T-helper 1 cell treated with Interleukin-12 subunit alpha and Interleukin-12 subunit beta and Interleukin-4 antibody, amounts not matched to agents 30 μg/mL and 1 μg/mL, for 36 hours (primary cell): Measurements from ENCODE around the gene ZBTB4.

Experiments used
- H3K27ac Mint-ChIP-seq: one replicate; pipeline ENCODE4 v1.8.0; 2021; ENCODE audit warnings: mild to moderate bottlenecking, mixed read lengths
- H3K27me3 Mint-ChIP-seq: one replicate; pipeline ENCODE4 v1.8.0; 2021; ENCODE audit warnings: low read depth, mixed read lengths
- H3K36me3 Mint-ChIP-seq: one replicate; pipeline ENCODE4 v1.8.0; 2021; ENCODE audit warnings: low read depth, mixed read lengths
- H3K4me1 Mint-ChIP-seq: one replicate; pipeline ENCODE4 v1.8.0; 2021; ENCODE audit warnings: low read depth, mixed read lengths
- H3K4me3 Mint-ChIP-seq: one replicate; pipeline ENCODE4 v1.8.0; 2021; ENCODE audit warnings: mild to moderate bottlenecking, moderate library complexity, mixed read lengths
- H3K9me3 Mint-ChIP-seq: one replicate; pipeline ENCODE4 v1.8.0; 2021; ENCODE audit warnings: mixed read lengths

Gene ZBTB4, protein sequence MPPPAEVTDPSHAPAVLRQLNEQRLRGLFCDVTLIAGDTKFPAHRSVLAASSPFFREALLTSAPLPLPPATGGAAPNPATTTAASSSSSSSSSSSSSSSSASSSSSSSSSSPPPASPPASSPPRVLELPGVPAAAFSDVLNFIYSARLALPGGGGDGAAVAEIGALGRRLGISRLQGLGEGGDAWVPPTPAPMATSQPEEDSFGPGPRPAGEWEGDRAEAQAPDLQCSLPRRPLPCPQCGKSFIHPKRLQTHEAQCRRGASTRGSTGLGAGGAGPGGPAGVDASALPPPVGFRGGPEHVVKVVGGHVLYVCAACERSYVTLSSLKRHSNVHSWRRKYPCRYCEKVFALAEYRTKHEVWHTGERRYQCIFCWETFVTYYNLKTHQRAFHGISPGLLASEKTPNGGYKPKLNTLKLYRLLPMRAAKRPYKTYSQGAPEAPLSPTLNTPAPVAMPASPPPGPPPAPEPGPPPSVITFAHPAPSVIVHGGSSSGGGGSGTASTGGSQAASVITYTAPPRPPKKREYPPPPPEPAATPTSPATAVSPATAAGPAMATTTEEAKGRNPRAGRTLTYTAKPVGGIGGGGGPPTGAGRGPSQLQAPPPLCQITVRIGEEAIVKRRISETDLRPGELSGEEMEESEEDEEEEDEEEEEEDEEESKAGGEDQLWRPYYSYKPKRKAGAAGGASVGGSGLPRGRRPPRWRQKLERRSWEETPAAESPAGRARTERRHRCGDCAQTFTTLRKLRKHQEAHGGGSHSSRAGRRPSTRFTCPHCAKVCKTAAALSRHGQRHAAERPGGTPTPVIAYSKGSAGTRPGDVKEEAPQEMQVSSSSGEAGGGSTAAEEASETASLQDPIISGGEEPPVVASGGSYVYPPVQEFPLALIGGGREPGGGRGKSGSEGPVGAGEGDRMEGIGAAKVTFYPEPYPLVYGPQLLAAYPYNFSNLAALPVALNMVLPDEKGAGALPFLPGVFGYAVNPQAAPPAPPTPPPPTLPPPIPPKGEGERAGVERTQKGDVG

DNA sequence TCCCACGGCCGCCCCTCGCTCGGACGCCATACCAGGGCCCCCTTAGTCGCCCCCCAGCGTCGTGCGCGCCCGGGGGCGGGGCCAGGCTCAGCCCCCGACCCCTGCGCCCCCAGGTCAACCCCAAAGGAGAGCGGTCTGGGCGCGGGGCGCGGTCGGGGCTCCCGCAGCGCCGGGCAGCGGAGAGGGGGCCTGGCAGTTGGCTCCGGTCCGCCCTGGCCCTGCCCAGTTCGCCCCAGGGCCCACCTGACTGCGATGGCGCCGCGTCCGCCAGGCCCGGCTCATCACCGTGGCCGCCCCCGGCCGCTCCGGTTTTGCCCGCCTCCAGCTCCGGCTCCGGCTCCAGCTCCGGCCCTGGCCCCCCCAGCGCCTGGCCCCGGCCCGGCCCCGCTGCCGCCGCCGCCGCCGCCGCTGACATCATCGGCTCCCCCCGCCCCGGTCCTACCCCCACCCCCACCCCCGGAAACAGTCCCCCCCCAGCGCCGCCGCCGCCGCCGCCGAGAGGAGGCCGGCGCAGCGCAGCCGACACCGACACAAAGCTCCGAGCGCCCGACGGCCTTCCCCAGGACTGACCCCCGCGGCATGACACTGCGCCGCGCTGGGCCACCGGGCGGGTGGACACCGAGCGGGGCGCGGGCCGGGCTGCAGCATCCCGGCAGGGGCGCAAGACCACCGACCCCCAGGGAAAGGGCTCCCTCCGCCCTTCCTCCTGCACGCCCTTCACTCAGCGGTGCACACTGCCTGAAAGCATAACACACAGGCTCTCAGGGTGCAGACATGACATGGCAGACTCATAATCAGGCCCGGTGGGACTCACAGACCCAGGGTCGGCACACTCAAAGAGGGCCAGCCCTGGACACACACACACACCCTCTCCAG, at the start of gene ZBTB4:
ZBTB4 (minus strand) TSS at position 419 of the 876 bp plus-strand sequence. CDS start 12,830 bp downstream, outside the sequence.
- Mint-ChIP-seq H3K27me3 (no peaks in the 10 kb centered on the region), H3K27ac (peak within 1 kb of the TSS; percentile 90), H3K36me3 (no peaks in the 10 kb centered on the region), H3K4me1 (peaks cover 43% of the 10 kb centered on the region), H3K9me3 (no peaks in the 10 kb centered on the region), H3K4me3 (peak within 1 kb of the TSS; percentile 88)

DNA sequence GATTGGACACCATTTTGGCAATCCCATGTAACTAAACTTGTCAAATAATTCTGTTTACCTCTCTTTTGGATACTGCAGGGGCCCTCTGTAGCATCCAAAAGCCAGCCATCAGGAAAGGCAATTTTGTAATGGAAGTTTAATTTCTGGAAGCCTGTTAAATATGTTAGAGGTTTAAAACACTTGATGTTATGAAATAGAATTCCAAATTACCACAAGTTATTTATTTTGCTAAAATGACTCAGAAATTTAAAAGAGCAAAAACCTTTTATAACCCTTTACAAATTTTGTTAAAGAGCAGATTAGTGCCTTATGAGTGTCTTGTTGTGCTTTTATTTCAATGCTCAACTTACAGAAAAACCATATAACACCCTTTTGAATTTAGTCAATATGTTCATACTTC, 49.4 kb upstream of the ZBTB4 start:
- Mint-ChIP-seq H3K36me3 (peaks cover 4% of the 10 kb centered on the region), H3K4me3 (no peak overlapping the region), H3K4me1 (no peaks in the 10 kb centered on the region), H3K9me3 (peaks cover 12% of the 10 kb centered on the region), H3K27me3 (no peaks in the 10 kb centered on the region), H3K27ac (no peak overlapping the region)

DNA sequence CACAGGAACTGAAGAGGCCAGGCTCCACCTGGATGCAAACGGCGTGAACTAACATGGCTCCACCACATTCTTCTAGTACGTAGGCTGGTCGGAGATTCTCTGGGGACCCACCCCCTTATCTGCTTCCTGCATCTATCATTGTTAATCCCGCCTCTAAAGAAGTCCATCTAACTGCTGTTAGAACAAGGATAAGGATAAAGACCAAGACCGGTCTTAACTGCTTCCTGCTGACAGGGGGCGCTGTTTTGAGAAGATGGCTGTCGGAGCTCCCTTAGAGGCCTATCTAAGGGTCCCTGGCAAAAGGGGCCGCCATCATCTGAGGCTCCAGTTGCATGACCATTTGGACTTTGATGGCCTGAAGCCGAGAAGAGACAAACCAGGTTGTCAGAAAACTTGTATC, 43.6 kb upstream of the ZBTB4 start:
- no peaks in the 10 kb centered on the region for H3K27me3 Mint-ChIP-seq

DNA sequence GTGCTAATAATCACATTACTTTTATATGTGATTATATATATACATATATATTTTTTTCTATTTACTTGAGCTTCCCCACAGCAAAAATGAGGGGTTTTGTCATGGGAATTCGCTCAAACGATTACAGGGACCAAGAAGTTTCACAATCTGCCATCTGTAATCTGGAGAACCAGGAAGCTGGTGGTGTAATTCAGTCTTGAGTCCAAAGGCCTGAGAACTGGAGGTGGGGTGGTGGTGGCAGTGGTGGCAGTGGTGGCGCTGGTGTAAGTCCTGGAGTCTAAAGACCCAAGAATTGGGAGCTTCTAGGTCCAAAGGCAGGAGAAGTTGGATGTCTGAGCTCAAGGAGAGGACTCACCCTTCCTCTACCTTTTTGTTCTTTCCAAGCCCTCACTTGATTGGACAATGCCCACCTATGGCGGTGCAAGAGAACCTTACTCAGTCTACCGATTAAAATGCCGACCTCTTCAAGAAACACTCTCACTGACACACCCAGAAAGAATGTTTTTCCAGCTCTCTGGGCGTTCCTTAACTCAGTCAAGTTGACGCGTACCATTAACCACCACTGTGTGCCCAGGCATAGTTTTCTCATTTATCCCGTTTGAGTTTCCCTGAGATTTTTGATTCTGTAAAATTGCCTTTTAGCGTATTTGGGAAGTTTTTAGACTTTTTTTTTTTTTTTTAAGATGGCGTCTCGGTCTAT, 36.6 kb upstream of the ZBTB4 start:
- no peak overlapping the region for H3K4me3 Mint-ChIP-seq
- H3K36me3 Mint-ChIP-seq = peaks cover 25% of the 10 kb centered on the region
- H3K27me3 Mint-ChIP-seq = no peaks in the 10 kb centered on the region
- H3K27ac Mint-ChIP-seq = no peak overlapping the region
- H3K4me1 Mint-ChIP-seq = no peaks in the 10 kb centered on the region
- no peaks in the 10 kb centered on the region for H3K9me3 Mint-ChIP-seq

More for the DNA sequence above, 43.6 kb upstream of the ZBTB4 start:
- H3K36me3 Mint-ChIP-seq = peaks cover 1% of the 10 kb centered on the region
- H3K9me3 Mint-ChIP-seq = no peaks in the 10 kb centered on the region
- no peak overlapping the region for H3K27ac Mint-ChIP-seq
- H3K4me1 Mint-ChIP-seq = peaks cover 4% of the 10 kb centered on the region
- no peak overlapping the region for H3K4me3 Mint-ChIP-seq

DNA sequence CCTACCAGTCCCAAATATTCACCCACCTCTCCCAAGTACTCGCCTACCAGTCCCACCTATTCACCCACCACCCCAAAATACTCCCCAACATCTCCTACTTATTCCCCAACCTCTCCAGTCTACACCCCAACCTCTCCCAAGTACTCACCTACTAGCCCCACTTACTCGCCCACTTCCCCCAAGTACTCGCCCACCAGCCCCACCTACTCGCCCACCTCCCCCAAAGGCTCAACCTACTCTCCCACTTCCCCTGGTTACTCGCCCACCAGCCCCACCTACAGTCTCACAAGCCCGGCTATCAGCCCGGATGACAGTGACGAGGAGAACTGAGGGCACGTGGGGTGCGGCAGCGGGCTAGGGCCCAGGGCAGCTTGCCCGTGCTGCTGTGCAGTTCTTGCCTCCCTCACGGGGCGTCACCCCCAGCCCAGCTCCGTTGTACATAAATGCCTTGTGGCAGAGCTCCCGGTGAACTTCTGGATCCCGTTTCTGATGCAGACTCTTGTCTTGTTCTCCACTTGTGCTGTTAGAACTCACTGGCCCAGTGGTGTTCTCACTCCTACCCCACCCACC, 34.5 kb upstream of the ZBTB4 start:
- Mint-ChIP-seq H3K36me3 (peaks cover 37% of the 10 kb centered on the region), H3K4me3 (no peak overlapping the region), H3K27me3 (no peaks in the 10 kb centered on the region), H3K27ac (no peak overlapping the region), H3K4me1 (no peaks in the 10 kb centered on the region), H3K9me3 (no peaks in the 10 kb centered on the region)

DNA sequence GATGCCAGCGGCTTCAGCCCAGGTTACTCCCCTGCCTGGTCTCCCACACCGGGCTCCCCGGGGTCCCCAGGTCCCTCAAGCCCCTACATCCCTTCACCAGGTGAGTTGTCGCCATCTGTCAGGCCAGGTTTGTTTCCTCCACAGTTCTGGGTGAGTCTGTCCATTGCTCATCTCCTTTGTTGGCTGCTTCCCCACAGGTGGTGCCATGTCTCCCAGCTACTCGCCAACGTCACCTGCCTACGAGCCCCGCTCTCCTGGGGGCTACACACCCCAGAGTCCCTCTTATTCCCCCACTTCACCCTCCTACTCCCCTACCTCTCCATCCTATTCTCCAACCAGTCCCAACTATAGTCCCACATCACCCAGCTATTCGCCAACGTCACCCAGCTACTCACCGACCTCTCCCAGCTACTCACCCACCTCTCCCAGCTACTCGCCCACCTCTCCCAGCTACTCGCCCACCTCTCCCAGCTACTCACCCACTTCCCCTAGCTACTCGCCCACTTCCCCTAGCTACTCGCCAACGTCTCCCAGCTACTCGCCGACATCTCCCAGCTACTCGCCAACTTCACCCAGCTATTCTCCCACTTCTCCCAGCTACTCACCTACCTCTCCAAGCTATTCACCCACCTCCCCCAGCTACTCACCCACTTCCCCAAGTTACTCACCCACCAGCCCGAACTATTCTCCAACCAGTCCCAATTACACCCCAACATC, 33.6 kb upstream of the ZBTB4 start:
- Mint-ChIP-seq H3K36me3 (peaks cover 45% of the 10 kb centered on the region), H3K4me1 (no peaks in the 10 kb centered on the region), H3K4me3 (no peak overlapping the region), H3K27me3 (no peaks in the 10 kb centered on the region), H3K9me3 (no peaks in the 10 kb centered on the region), H3K27ac (peak overlapping the region; percentile 42)

DNA sequence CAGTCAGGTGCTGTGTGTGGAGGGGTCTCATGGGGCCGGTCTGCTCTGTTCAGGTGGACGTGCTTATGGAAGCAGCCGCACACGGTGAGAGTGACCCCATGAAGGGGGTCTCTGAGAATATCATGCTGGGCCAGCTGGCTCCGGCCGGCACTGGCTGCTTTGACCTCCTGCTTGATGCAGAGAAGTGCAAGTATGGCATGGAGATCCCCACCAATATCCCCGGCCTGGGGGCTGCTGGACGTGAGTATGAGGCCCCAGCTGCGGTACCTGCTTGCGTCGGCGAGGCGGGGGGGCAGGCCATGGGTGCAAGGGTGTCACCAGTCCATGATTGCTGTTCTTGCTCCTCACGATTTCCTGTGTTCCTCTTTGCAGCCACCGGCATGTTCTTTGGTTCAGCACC, 32.7 kb upstream of the ZBTB4 start:
- H3K4me1 Mint-ChIP-seq = no peaks in the 10 kb centered on the region
- H3K27ac Mint-ChIP-seq = no peak overlapping the region
- H3K36me3 Mint-ChIP-seq = peaks cover 52% of the 10 kb centered on the region
- H3K4me3 Mint-ChIP-seq = no peak overlapping the region
- no peaks in the 10 kb centered on the region for H3K27me3 Mint-ChIP-seq
- H3K9me3 Mint-ChIP-seq = no peaks in the 10 kb centered on the region

DNA sequence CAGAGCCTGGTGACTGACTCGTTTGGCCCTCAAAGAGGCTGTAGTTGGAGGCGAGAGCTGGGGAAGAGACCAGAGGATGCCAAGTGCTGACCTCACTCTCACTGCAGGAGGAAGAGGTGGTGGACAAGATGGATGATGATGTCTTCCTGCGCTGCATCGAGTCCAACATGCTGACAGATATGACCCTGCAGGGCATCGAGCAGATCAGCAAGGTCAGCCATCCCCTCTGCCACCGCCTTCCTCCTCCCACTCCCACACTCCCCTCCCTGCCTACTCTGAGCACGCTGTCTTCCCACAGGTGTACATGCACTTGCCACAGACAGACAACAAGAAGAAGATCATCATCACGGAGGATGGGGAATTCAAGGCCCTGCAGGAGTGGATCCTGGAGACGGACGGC, 31.7 kb upstream of the ZBTB4 start:
- Mint-ChIP-seq H3K27me3 (no peaks in the 10 kb centered on the region), H3K4me3 (no peak overlapping the region), H3K36me3 (peaks cover 59% of the 10 kb centered on the region), H3K27ac (no peak overlapping the region), H3K9me3 (no peaks in the 10 kb centered on the region), H3K4me1 (no peaks in the 10 kb centered on the region)

DNA sequence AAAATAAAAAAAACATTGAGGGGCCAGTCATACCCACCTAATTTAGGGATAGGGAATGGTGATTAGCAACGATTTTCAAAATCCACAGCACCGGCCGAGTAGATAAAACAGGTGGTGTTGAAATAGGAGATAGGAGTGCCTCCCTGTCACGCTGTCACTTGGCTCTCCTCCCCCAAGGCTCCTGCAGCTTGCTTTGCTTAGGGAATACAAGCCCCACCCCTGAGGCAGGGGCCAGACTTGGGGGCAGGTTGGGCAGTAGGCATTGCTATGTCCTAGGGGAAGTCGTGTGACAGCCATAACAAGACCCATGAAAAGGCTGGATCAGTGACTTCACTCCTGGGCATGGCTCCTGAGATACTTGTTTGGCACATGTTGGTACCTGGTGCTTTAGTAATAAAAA, 30.5 kb upstream of the ZBTB4 start:
- H3K9me3 Mint-ChIP-seq = no peaks in the 10 kb centered on the region
- H3K27me3 Mint-ChIP-seq = no peaks in the 10 kb centered on the region
- peaks cover 65% of the 10 kb centered on the region for H3K36me3 Mint-ChIP-seq
- H3K27ac Mint-ChIP-seq = no peak overlapping the region
- H3K4me1 Mint-ChIP-seq = no peaks in the 10 kb centered on the region
- no peak overlapping the region for H3K4me3 Mint-ChIP-seq

DNA sequence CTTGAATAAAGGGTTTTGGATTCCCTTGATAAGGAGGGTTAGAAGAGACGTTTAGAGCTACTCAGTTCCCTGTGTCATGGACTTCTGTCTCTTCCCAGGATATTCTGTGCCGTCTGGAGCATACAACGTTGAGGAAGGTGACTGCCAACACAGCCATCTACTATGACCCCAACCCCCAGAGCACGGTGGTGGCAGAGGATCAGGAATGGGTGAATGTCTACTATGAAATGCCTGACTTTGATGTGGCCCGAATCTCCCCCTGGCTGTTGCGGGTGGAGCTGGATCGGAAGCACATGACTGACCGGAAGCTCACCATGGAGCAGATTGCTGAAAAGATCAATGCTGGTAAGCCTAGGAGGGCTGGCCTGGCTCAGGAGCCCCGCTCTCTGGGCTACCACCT, 29.4 kb upstream of the ZBTB4 start:
- H3K27me3 Mint-ChIP-seq = no peaks in the 10 kb centered on the region

DNA sequence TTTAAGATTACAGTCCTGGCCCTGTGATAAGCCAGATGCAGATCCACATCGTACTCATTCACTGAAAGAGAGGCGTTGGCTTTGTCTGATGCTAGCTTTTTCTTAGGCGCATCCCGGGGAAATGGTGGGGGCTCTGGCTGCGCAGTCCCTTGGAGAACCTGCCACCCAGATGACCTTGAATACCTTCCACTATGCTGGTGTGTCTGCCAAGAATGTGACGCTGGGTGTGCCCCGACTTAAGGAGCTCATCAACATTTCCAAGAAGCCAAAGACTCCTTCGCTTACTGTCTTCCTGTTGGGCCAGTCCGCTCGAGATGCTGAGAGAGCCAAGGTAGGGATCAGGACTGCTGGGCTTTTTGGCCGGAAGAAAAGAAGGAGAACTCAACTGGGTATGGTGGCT, 28.7 kb upstream of the ZBTB4 start:
- H3K4me3 Mint-ChIP-seq = no peak overlapping the region
- peaks cover 65% of the 10 kb centered on the region for H3K36me3 Mint-ChIP-seq

More for the DNA sequence above, 29.4 kb upstream of the ZBTB4 start:
- H3K27ac Mint-ChIP-seq = no peak overlapping the region
- H3K36me3 Mint-ChIP-seq = peaks cover 65% of the 10 kb centered on the region
- no peak overlapping the region for H3K4me3 Mint-ChIP-seq
- no peaks in the 10 kb centered on the region for H3K4me1 Mint-ChIP-seq
- no peaks in the 10 kb centered on the region for H3K9me3 Mint-ChIP-seq

DNA sequence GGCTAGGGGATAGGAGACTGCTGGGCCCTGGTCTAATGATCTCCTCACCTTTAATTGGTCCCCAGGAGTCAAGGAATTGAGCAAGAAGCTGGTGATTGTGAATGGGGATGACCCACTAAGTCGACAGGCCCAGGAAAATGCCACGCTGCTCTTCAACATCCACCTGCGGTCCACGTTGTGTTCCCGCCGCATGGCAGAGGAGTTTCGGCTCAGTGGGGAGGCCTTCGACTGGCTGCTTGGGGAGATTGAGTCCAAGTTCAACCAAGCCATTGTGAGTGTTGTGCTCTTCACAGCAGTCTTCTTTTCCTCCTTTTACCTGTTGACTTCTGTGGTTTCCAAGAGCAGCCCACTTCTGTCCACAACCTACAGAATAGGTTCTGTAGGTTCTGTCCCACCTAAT, 24.1 kb upstream of the ZBTB4 start:
- Mint-ChIP-seq H3K27me3 (no peaks in the 10 kb centered on the region), H3K4me3 (no peak overlapping the region), H3K9me3 (no peaks in the 10 kb centered on the region), H3K27ac (no peak overlapping the region), H3K4me1 (no peaks in the 10 kb centered on the region), H3K36me3 (peaks cover 67% of the 10 kb centered on the region)

More for the DNA sequence above, 28.7 kb upstream of the ZBTB4 start:
- Mint-ChIP-seq H3K27ac (peak overlapping the region; percentile 27), H3K4me1 (no peaks in the 10 kb centered on the region), H3K27me3 (no peaks in the 10 kb centered on the region), H3K9me3 (no peaks in the 10 kb centered on the region)

DNA sequence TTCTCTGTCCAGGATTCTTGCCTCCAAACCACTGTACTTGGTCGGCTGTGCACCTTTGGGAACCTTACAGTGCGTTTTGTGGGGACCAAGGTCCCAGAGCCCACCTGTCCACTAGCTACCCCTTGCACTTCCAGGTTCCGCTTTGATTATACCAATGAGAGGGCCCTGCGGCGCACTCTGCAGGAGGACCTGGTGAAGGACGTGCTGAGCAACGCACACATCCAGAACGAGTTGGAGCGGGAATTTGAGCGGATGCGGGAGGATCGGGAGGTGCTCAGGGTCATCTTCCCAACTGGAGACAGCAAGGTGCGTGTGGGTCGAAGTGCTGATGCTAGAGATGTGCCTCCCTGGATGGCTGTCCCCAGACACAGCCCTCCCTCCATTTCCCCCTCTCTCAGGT, 23.6 kb upstream of the ZBTB4 start:
- Mint-ChIP-seq H3K36me3 (peaks cover 66% of the 10 kb centered on the region), H3K27me3 (no peaks in the 10 kb centered on the region), H3K4me3 (no peak overlapping the region), H3K9me3 (no peaks in the 10 kb centered on the region), H3K27ac (no peak overlapping the region), H3K4me1 (no peaks in the 10 kb centered on the region)
